ENCODE results near the gene FAF1.

- TF ChIP-seq CTCF (conservative IDR thresholded peaks at IDR 0.05; ENCODE audit: low read length) = no peak
- no peak for TF ChIP-seq EZH2phosphoT487 (IDR thresholded peaks at IDR 0.05; ENCODE audit: borderline replicate concordance, low read depth, low read length)
These were observed 58.2 kb downstream of the FAF1 start for GRCh38 chr1:50901872-50902271.

All from OCI-LY7 (cell line).